Measurements from ENCODE around the gene GLI1. TPM values are rescaled to one million over a fixed set of nuclear protein-coding genes. Genes with fewer than 3 reads are reported as not detected.

The GLI1 gene
- total RNA-seq, 1 donor from 2014 or later: 5.8 TPM

GRCh38 chr12:57456145-57456700 lies 3.4 kb upstream of the GLI1 start:
- peaks cover 44% of the 10 kb centered on the region for H3K4me1 Mint-ChIP-seq (ENCODE audit: low read depth, unreplicated experiment)
- FAIRE-seq (no peak), DNase-seq (ENCODE audit: low read depth) (no peak)
- Histone ChIP-seq H3K36me3 (ENCODE audit: insufficient read depth, low read length) (no peaks in the 10 kb centered on the region), H3K79me2 (ENCODE audit: insufficient read depth, low read length) (no peaks in the 10 kb centered on the region), H3K4me3 (ENCODE audit: insufficient read depth, low read depth, low read length) (no peak overlapping the region), H4K20me1 (ENCODE audit: insufficient read depth, low read length) (no peaks in the 10 kb centered on the region), H2AFZ (ENCODE audit: low read depth, low read length) (peak overlapping the region; percentile 55), H3K4me1 (ENCODE audit: insufficient read depth, low read length) (peaks cover 30% of the 10 kb centered on the region), H3K4me2 (ENCODE audit: low read length) (peak overlapping the region; percentile 28), H3K9me3 (ENCODE audit: insufficient read depth, low read depth, low read length) (no peaks in the 10 kb centered on the region), H3K9ac (ENCODE audit: low read length) (no peak overlapping the region), H3K27ac (ENCODE audit: low read depth, low read length) (no peak overlapping the region), H3K27me3 (ENCODE audit: insufficient read depth, low read length) (peaks cover 5% of the 10 kb centered on the region)
- H3K36me3 Mint-ChIP-seq (ENCODE audit: low read depth, unreplicated experiment): no peaks in the 10 kb centered on the region
- no peaks in the 10 kb centered on the region for H3K27me3 Mint-ChIP-seq (ENCODE audit: low read depth, unreplicated experiment)
- H3K9me3 Mint-ChIP-seq (ENCODE audit: unreplicated experiment): no peaks in the 10 kb centered on the region
- peak overlapping the region; percentile 98 for H3K27ac Mint-ChIP-seq (ENCODE audit: unreplicated experiment)
- TF ChIP-seq, protein P1, sequence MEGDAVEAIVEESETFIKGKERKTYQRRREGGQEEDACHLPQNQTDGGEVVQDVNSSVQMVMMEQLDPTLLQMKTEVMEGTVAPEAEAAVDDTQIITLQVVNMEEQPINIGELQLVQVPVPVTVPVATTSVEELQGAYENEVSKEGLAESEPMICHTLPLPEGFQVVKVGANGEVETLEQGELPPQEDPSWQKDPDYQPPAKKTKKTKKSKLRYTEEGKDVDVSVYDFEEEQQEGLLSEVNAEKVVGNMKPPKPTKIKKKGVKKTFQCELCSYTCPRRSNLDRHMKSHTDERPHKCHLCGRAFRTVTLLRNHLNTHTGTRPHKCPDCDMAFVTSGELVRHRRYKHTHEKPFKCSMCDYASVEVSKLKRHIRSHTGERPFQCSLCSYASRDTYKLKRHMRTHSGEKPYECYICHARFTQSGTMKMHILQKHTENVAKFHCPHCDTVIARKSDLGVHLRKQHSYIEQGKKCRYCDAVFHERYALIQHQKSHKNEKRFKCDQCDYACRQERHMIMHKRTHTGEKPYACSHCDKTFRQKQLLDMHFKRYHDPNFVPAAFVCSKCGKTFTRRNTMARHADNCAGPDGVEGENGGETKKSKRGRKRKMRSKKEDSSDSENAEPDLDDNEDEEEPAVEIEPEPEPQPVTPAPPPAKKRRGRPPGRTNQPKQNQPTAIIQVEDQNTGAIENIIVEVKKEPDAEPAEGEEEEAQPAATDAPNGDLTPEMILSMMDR (IDR thresholded peaks at IDR 0.05; ENCODE audit: insufficient read depth, low read depth, low read length): peak; percentile 49
- no peak for TF ChIP-seq EZH2 (IDR thresholded peaks at IDR 0.05; ENCODE audit: insufficient read depth, low read length)
- H3K4me3 Mint-ChIP-seq (ENCODE audit: unreplicated experiment): peak overlapping the region; percentile 86

DNA sequence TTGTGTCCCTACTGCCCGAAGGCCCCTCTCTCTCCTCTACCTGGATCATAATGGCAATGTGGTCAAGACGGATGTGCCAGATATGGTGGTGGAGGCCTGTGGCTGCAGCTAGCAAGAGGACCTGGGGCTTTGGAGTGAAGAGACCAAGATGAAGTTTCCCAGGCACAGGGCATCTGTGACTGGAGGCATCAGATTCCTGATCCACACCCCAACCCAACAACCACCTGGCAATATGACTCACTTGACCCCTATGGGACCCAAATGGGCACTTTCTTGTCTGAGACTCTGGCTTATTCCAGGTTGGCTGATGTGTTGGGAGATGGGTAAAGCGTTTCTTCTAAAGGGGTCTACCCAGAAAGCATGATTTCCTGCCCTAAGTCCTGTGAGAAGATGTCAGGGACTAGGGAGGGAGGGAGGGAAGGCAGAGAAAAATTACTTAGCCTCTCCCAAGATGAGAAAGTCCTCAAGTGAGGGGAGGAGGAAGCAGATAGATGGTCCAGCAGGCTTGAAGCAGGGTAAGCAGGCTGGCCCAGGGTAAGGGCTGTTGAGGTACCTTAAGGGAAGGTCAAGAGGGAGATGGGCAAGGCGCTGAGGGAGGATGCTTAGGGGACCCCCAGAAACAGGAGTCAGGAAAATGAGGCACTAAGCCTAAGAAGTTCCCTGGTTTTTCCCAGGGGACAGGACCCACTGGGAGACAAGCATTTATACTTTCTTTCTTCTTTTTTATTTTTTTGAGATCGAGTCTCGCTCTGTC lies 2.7 kb upstream of the GLI1 start:
- peaks cover 41% of the 10 kb centered on the region for H3K4me1 Mint-ChIP-seq (ENCODE audit: low read depth, unreplicated experiment)
- DNase-seq (ENCODE audit: low read depth) (no peak), FAIRE-seq (no peak)
- Histone ChIP-seq H3K27ac (ENCODE audit: low read depth, low read length) (no peak overlapping the region), H2AFZ (ENCODE audit: low read depth, low read length) (no peak overlapping the region), H3K36me3 (ENCODE audit: insufficient read depth, low read length) (no peaks in the 10 kb centered on the region), H3K4me2 (ENCODE audit: low read length) (no peak overlapping the region), H3K9ac (ENCODE audit: low read length) (no peak overlapping the region), H4K20me1 (ENCODE audit: insufficient read depth, low read length) (no peaks in the 10 kb centered on the region), H3K27me3 (ENCODE audit: insufficient read depth, low read length) (peaks cover 5% of the 10 kb centered on the region), H3K79me2 (ENCODE audit: insufficient read depth, low read length) (no peaks in the 10 kb centered on the region), H3K4me3 (ENCODE audit: insufficient read depth, low read depth, low read length) (no peak overlapping the region), H3K4me1 (ENCODE audit: insufficient read depth, low read length) (peaks cover 28% of the 10 kb centered on the region), H3K9me3 (ENCODE audit: insufficient read depth, low read depth, low read length) (no peaks in the 10 kb centered on the region)
- H3K9me3 Mint-ChIP-seq (ENCODE audit: unreplicated experiment): no peaks in the 10 kb centered on the region
- H3K4me3 Mint-ChIP-seq (ENCODE audit: unreplicated experiment): peak overlapping the region; percentile 72
- no peaks in the 10 kb centered on the region for H3K27me3 Mint-ChIP-seq (ENCODE audit: low read depth, unreplicated experiment)
- TF ChIP-seq, protein P1 (IDR thresholded peaks at IDR 0.05; ENCODE audit: insufficient read depth, low read depth, low read length): no peak
- TF ChIP-seq EZH2 (IDR thresholded peaks at IDR 0.05; ENCODE audit: insufficient read depth, low read length): no peak
- H3K27ac Mint-ChIP-seq (ENCODE audit: unreplicated experiment): peak overlapping the region; percentile 98
- no peaks in the 10 kb centered on the region for H3K36me3 Mint-ChIP-seq (ENCODE audit: low read depth, unreplicated experiment)

- peaks cover 38% of the 10 kb centered on the region for H3K4me1 Mint-ChIP-seq (ENCODE audit: low read depth, unreplicated experiment)
- FAIRE-seq (peak; percentile 17), DNase-seq (ENCODE audit: low read depth) (no peak)
- peak overlapping the region; percentile 25 for H3K27ac ChIP-seq (ENCODE audit: low read depth, low read length)
- H4K20me1 ChIP-seq (ENCODE audit: insufficient read depth, low read length): no peaks in the 10 kb centered on the region
- peak overlapping the region; percentile 99 for H3K4me2 ChIP-seq (ENCODE audit: low read length)
- peaks cover 8% of the 10 kb centered on the region for H3K27me3 Mint-ChIP-seq (ENCODE audit: low read depth, unreplicated experiment)
- peak overlapping the region; percentile 97 for H2AFZ ChIP-seq (ENCODE audit: low read depth, low read length)
- no peaks in the 10 kb centered on the region for H3K36me3 Mint-ChIP-seq (ENCODE audit: low read depth, unreplicated experiment)
- H3K4me3 Mint-ChIP-seq (ENCODE audit: unreplicated experiment): peak overlapping the region; percentile 93
- H3K9me3 Mint-ChIP-seq (ENCODE audit: unreplicated experiment): no peaks in the 10 kb centered on the region
- H3K27me3 ChIP-seq (ENCODE audit: insufficient read depth, low read length): peaks cover 5% of the 10 kb centered on the region
- H3K79me2 ChIP-seq (ENCODE audit: insufficient read depth, low read length): no peaks in the 10 kb centered on the region
- H3K36me3 ChIP-seq (ENCODE audit: insufficient read depth, low read length): no peaks in the 10 kb centered on the region
- H3K9me3 ChIP-seq (ENCODE audit: insufficient read depth, low read depth, low read length): no peaks in the 10 kb centered on the region
- H3K9ac ChIP-seq (ENCODE audit: low read length): peak overlapping the region; percentile 61
- no peak for TF ChIP-seq EZH2 (IDR thresholded peaks at IDR 0.05; ENCODE audit: insufficient read depth, low read length)
- TF ChIP-seq, protein P1 (IDR thresholded peaks at IDR 0.05; ENCODE audit: insufficient read depth, low read depth, low read length): no peak
- peaks cover 24% of the 10 kb centered on the region for H3K4me1 ChIP-seq (ENCODE audit: insufficient read depth, low read length)
- H3K27ac Mint-ChIP-seq (ENCODE audit: unreplicated experiment): peak overlapping the region; percentile 98
- H3K4me3 ChIP-seq (ENCODE audit: insufficient read depth, low read depth, low read length): peak overlapping the region; percentile 76
These were observed 925 bp upstream of the GLI1 start for GRCh38 chr12:57458665-57459054.

All from astrocyte (in vitro differentiated cells and primary cell).